Peyer's patch (tissue), 4 donors: Measurements from ENCODE around the gene PRICKLE2. TPM values are rescaled to one million over a fixed set of nuclear protein-coding genes. Genes with fewer than 3 reads are reported as not detected.
A peak's percentile ranks its signal among the peaks of the same experiment; 100 is the strongest.

ENCODE experiments used
- DNase-seq, 3 donors: peaks; one replicate each; pipeline ENCODE4 v3.0.0-alpha.2; 2017 to 2019
- H3K27ac ChIP-seq, 4 donors: fragments of 200-600 bp; sonication (generic); one replicate each; pipeline ENCODE4 v1.5.1; 2016 to 2019
- H3K27me3 ChIP-seq, 2 donors: fragments of 200-600 bp; sonication (generic); one replicate each; pipeline ENCODE4 v1.5.1; 2019
- H3K36me3 ChIP-seq, 3 donors: fragments of 200-600 bp; sonication (generic); one replicate each; pipeline ENCODE4 v1.5.1; 2016 to 2019
- H3K4me1 ChIP-seq, 4 donors: fragments of 200-600 bp; sonication (generic); one replicate each; pipeline ENCODE4 v1.5.1; 2016 to 2019
- H3K4me3 ChIP-seq, 4 donors: fragments of 200-600 bp; sonication (generic); 1 replicate in 3 of 4; 2 replicates in 1 of 4; pipeline ENCODE4 v1.5.1; 2016 to 2019; ENCODE audit warnings: mild to moderate bottlenecking in 1 of 4
- H3K9me3 ChIP-seq, 4 donors: fragments of 200-600 bp; sonication (generic); one replicate each; pipeline ENCODE4 v1.5.1; 2016 to 2019; ENCODE audit warnings: mild to moderate bottlenecking in 1 of 4
- CTCF ChIP-seq, 6 experiments: fragments of 450-650 bp in 4 of 6; fragments of 200-600 bp in 2 of 6; sonication (generic) in 1 of 6; IDR thresholded peaks; one replicate each; pipeline ENCODE4 v1.5.1; 2017 to 2019; ENCODE audit warnings: antibody characterized with exemption in 6 of 6, mild to moderate bottlenecking in 3 of 6, moderate library complexity in 1 of 6
- POLR2A ChIP-seq, 2 donors: fragments of 450-650 bp; IDR thresholded peaks; one replicate each; pipeline ENCODE4 v1.5.1; 2017; ENCODE audit warnings: antibody characterized with exemption in 2 of 2, mild to moderate bottlenecking in 2 of 2, moderate library complexity in 2 of 2
- total RNA-seq, 4 donors: library from RNA; depleted of rRNA; stranded (reverse); fragments of >200 nt; gene quantifications; one replicate each; pipeline ENCODE4 v1.1.0, GENCODE V29; 2016

The PRICKLE2 gene
- total RNA-seq, 4 donors from 2014 or later = 3.5 to 22.3 (median 11.8) TPM

GRCh38 chr3:64155328-64155727 is 69.9 kb downstream of the PRICKLE2 start:
- no peaks in the 10 kb centered on the region for H3K27me3 ChIP-seq
- TF ChIP-seq CTCF (IDR thresholded peaks at IDR 0.05) (no peak), POLR2A (IDR thresholded peaks at IDR 0.05) (no peak)
- no peaks in the 10 kb centered on the region for H3K9me3 ChIP-seq
- no peak for DNase-seq
- no peak overlapping the region for H3K4me3 ChIP-seq
- H3K36me3 ChIP-seq = peaks cover 0 to 5% (median 0%) of the 10 kb centered on the region in 3 donors
- H3K4me1 ChIP-seq = peaks cover 0 to 15% (median 0%) of the 10 kb centered on the region in 4 donors
- H3K27ac ChIP-seq = no peak overlapping the region

GRCh38 chr3:64152676-64153466 is 72.4 kb downstream of the PRICKLE2 start:
- no peaks in the 10 kb centered on the region for H3K27me3 ChIP-seq
- H3K4me3 ChIP-seq = no peak overlapping the region
- peak overlapping the region in 2 of 4 donors; percentile 17 to 69 for H3K27ac ChIP-seq
- H3K36me3 ChIP-seq = peaks cover 0 to 5% (median 0%) of the 10 kb centered on the region in 3 donors
- H3K4me1 ChIP-seq = peaks cover 0 to 19% (median 0%) of the 10 kb centered on the region in 4 donors
- no peak for TF ChIP-seq POLR2A (IDR thresholded peaks at IDR 0.05)
- TF ChIP-seq CTCF (IDR thresholded peaks at IDR 0.05) = no peak
- H3K9me3 ChIP-seq = no peaks in the 10 kb centered on the region
- DNase-seq = no peak

GRCh38 chr3:64152086-64152485 is 73.2 kb downstream of the PRICKLE2 start:
- Histone ChIP-seq H3K4me3 (no peak overlapping the region), H3K4me1 (peaks cover 0 to 19% (median 0%) of the 10 kb centered on the region in 4 donors), H3K27me3 (no peaks in the 10 kb centered on the region), H3K27ac (peak overlapping the region in 3 of 4 donors; percentile 17 to 69 (median 46)), H3K36me3 (peaks cover 0 to 5% (median 0%) of the 10 kb centered on the region in 3 donors), H3K9me3 (no peaks in the 10 kb centered on the region)
- no peak for DNase-seq
- TF ChIP-seq CTCF (IDR thresholded peaks at IDR 0.05) (no peak), POLR2A (IDR thresholded peaks at IDR 0.05) (no peak)

GRCh38 chr3:64151342-64151871 is 73.9 kb downstream of the PRICKLE2 start:
- Histone ChIP-seq H3K4me1 (peaks cover 0 to 19% (median 0%) of the 10 kb centered on the region in 4 donors), H3K27ac (peak overlapping the region in 3 of 4 donors; percentile 17 to 69 (median 46))

More at GRCh38 chr3:64151342-64151871, 73.9 kb downstream of the PRICKLE2 start:
- no peak for DNase-seq
- Histone ChIP-seq H3K27me3 (no peaks in the 10 kb centered on the region), H3K9me3 (no peaks in the 10 kb centered on the region), H3K36me3 (peaks cover 0 to 9% (median 0%) of the 10 kb centered on the region in 3 donors), H3K4me3 (no peak overlapping the region)
- no peak for TF ChIP-seq CTCF (IDR thresholded peaks at IDR 0.05)
- no peak for TF ChIP-seq POLR2A (IDR thresholded peaks at IDR 0.05)
